Suprapubic skin (tissue), 4 donors: ENCODE measurements around the gene CNTN4.

ENCODE experiments used
- POLR2A ChIP-seq, 2 donors: fragments of 450-650 bp; IDR thresholded peaks; one replicate each; pipeline ENCODE4 v1.6.1; 2017; ENCODE audit warnings: antibody characterized with exemption in 2 of 2, mild to moderate bottlenecking in 2 of 2, moderate library complexity in 2 of 2
- POLR2AphosphoS5 ChIP-seq, 3 donors: sonication (generic); formaldehyde crosslinking; IDR thresholded peaks; one replicate each; pipeline ENCODE4 v1.6.1; 2017; ENCODE audit warnings: antibody characterized with exemption in 3 of 3
- TF ChIP-seq, protein P1 (sequence below), 2 donors: fragments of 200-600 bp in 1 of 2; fragments of 450-650 bp in 1 of 2; sonication (generic) in 1 of 2; IDR thresholded peaks; one replicate each; pipeline ENCODE4 v1.5.1; 2016 to 2019; ENCODE audit warnings: antibody characterized with exemption in 2 of 2, mild to moderate bottlenecking in 1 of 2, moderate library complexity in 1 of 2

DNA sequence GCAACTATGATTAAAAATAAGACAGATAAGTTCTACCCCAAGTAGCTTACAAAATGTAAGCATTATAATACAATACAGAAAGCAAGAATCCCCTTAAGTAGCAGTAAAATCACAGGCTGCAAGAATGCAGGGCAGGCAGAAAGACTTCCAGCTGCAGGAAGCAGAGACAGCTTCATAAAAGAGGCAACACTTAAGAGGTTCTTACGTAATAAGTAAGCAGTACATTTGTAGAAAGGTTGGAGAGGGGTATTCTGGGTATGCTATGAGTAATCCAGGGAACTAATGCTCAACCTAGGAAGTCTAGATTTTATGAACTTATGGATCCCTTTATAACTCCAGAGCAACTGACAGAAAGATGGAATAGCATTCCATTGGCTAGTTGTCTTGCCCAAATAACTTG, 859.9 kb downstream of the CNTN4 start:
- TF ChIP-seq POLR2AphosphoS5 (IDR thresholded peaks at IDR 0.05) (no peak), POLR2A (IDR thresholded peaks at IDR 0.05) (no peak)
- TF ChIP-seq, protein P1, sequence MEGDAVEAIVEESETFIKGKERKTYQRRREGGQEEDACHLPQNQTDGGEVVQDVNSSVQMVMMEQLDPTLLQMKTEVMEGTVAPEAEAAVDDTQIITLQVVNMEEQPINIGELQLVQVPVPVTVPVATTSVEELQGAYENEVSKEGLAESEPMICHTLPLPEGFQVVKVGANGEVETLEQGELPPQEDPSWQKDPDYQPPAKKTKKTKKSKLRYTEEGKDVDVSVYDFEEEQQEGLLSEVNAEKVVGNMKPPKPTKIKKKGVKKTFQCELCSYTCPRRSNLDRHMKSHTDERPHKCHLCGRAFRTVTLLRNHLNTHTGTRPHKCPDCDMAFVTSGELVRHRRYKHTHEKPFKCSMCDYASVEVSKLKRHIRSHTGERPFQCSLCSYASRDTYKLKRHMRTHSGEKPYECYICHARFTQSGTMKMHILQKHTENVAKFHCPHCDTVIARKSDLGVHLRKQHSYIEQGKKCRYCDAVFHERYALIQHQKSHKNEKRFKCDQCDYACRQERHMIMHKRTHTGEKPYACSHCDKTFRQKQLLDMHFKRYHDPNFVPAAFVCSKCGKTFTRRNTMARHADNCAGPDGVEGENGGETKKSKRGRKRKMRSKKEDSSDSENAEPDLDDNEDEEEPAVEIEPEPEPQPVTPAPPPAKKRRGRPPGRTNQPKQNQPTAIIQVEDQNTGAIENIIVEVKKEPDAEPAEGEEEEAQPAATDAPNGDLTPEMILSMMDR (IDR thresholded peaks at IDR 0.05) = no peak
